AG10803 (cell line): ENCODE results near the gene ADGRB3.

Experiments used
- DNase-seq: peaks from one replicate; pipeline ENCODE4 v3.0.0; 2010; ENCODE audit warnings: low read depth
- H3K4me3 ChIP-seq: 2 replicates; pipeline ENCODE4 v1.5.1; 2011; ENCODE audit warnings: mild to moderate bottlenecking, low read length, control low read depth
- TF ChIP-seq, protein P1 (sequence below): conservative IDR thresholded peaks from 2 replicates; pipeline ENCODE4 v1.5.1; 2011; ENCODE audit warnings: mild to moderate bottlenecking, low read length, control low read depth, inconsistent platforms

ADGRB3 gene

GRCh38 chr6:69289689-69290495 is 654.8 kb downstream of the ADGRB3 start:
- DNase-seq = no peak
- no peak overlapping the region for H3K4me3 ChIP-seq
- TF ChIP-seq, protein P1, sequence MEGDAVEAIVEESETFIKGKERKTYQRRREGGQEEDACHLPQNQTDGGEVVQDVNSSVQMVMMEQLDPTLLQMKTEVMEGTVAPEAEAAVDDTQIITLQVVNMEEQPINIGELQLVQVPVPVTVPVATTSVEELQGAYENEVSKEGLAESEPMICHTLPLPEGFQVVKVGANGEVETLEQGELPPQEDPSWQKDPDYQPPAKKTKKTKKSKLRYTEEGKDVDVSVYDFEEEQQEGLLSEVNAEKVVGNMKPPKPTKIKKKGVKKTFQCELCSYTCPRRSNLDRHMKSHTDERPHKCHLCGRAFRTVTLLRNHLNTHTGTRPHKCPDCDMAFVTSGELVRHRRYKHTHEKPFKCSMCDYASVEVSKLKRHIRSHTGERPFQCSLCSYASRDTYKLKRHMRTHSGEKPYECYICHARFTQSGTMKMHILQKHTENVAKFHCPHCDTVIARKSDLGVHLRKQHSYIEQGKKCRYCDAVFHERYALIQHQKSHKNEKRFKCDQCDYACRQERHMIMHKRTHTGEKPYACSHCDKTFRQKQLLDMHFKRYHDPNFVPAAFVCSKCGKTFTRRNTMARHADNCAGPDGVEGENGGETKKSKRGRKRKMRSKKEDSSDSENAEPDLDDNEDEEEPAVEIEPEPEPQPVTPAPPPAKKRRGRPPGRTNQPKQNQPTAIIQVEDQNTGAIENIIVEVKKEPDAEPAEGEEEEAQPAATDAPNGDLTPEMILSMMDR = no peak

GRCh38 chr6:69293471-69293870 is 658.4 kb downstream of the ADGRB3 start:
- no peak for DNase-seq
- TF ChIP-seq, protein P1 = no peak
- no peak overlapping the region for H3K4me3 ChIP-seq

- no peak for DNase-seq
- H3K4me3 ChIP-seq = no peak overlapping the region
- TF ChIP-seq, protein P1 = no peak
These were observed 659.3 kb downstream of the ADGRB3 start for GRCh38 chr6:69294407-69294806.

GRCh38 chr6:69294862-69295261 is 659.8 kb downstream of the ADGRB3 start:
- DNase-seq = no peak
- no peak overlapping the region for H3K4me3 ChIP-seq
- TF ChIP-seq, protein P1 = no peak

- no peak for DNase-seq
- no peak overlapping the region for H3K4me3 ChIP-seq
- TF ChIP-seq, protein P1 = no peak
These were observed 668.3 kb downstream of the ADGRB3 start for GRCh38 chr6:69303382-69303781.

- TF ChIP-seq, protein P1 = no peak
- no peak overlapping the region for H3K4me3 ChIP-seq
- DNase-seq = no peak
These were observed 670.4 kb downstream of the ADGRB3 start for GRCh38 chr6:69305456-69305855.

GRCh38 chr6:69308584-69308983 is 673.5 kb downstream of the ADGRB3 start:
- TF ChIP-seq, protein P1 = no peak
- H3K4me3 ChIP-seq = no peak overlapping the region

More at GRCh38 chr6:69308584-69308983, 673.5 kb downstream of the ADGRB3 start:
- DNase-seq = no peak
